ENCODE results near the gene XG. TPM values are rescaled to one million over a fixed set of nuclear protein-coding genes. Genes with fewer than 3 reads are reported as not detected.
"Not testable (repeated sequence)": the region's sequence is repeated elsewhere in the genome, so short reads cannot be mapped to it uniquely, and the experiment has no call there.

Gene XG
- total and polyA plus RNA-seq, 8 donors = 0.17 to 1.6 (median 0.41) TPM

- Histone ChIP-seq H3K4me3 (no peak overlapping the region), H3K36me3 (peaks cover 0 to 98% of the 10 kb centered on the region in 2 donors)
Observed at GRCh38 chrX:2719774-2720447, 31.9 kb upstream of the XG start.

GRCh38 chrX:2723286-2723879 lies 28.5 kb upstream of the XG start:
- intact Hi-C loops (cut with DNase I) = no loop called here
- TF ChIP-seq, protein P1, sequence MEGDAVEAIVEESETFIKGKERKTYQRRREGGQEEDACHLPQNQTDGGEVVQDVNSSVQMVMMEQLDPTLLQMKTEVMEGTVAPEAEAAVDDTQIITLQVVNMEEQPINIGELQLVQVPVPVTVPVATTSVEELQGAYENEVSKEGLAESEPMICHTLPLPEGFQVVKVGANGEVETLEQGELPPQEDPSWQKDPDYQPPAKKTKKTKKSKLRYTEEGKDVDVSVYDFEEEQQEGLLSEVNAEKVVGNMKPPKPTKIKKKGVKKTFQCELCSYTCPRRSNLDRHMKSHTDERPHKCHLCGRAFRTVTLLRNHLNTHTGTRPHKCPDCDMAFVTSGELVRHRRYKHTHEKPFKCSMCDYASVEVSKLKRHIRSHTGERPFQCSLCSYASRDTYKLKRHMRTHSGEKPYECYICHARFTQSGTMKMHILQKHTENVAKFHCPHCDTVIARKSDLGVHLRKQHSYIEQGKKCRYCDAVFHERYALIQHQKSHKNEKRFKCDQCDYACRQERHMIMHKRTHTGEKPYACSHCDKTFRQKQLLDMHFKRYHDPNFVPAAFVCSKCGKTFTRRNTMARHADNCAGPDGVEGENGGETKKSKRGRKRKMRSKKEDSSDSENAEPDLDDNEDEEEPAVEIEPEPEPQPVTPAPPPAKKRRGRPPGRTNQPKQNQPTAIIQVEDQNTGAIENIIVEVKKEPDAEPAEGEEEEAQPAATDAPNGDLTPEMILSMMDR (IDR thresholded peaks at IDR 0.05) = no peak
- H3K4me1 ChIP-seq = no peaks in the 10 kb centered on the region
- no peak overlapping the region for H3K4me3 ChIP-seq
- ATAC-seq (no peak), DNase-seq (no peak)
- no peaks in the 10 kb centered on the region for H3K27me3 ChIP-seq
- H3K27ac ChIP-seq = no peak overlapping the region
- H3K36me3 ChIP-seq = peaks cover 0 to 98% of the 10 kb centered on the region in 2 donors
- no peaks in the 10 kb centered on the region for H3K9me3 ChIP-seq

More at GRCh38 chrX:2719774-2720447, 31.9 kb upstream of the XG start:
- Histone ChIP-seq H3K9me3 (no peaks in the 10 kb centered on the region), H3K27me3 (no peaks in the 10 kb centered on the region), H3K4me1 (no peaks in the 10 kb centered on the region), H3K27ac (no peak overlapping the region)
- ATAC-seq (no peak), DNase-seq (no peak)
- TF ChIP-seq, protein P1 (IDR thresholded peaks at IDR 0.05) = no peak
- intact Hi-C loops (cut with DNase I) = no loop called here

DNA sequence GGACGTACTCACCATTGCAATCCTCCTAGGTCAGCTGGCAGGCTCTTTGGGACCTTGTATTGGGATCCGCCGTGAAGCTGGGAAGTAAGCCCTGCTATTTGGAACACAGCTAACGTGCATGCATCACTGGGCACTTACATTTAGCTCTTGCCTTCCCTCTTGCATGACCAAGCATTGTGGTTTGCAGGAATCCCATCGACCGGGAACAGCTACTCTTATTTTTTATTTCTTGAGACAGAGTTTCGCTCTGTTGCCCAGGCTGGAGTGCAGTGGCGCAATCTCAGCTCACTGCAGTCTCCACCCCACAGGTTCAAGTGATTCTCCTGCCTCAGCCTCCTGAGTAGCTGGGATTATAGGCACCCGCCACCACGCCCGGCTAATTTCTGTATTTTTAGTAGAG lies 24.6 kb upstream of the XG start:
- peaks cover 0 to 97% of the 10 kb centered on the region in 2 donors for H3K36me3 ChIP-seq
- H3K27me3 ChIP-seq; ATAC-seq; intact Hi-C loops (cut with DNase I); H3K9me3 ChIP-seq; H3K27ac ChIP-seq; H3K4me1 ChIP-seq; H3K4me3 ChIP-seq; DNase-seq: not testable (repeated sequence)

DNA sequence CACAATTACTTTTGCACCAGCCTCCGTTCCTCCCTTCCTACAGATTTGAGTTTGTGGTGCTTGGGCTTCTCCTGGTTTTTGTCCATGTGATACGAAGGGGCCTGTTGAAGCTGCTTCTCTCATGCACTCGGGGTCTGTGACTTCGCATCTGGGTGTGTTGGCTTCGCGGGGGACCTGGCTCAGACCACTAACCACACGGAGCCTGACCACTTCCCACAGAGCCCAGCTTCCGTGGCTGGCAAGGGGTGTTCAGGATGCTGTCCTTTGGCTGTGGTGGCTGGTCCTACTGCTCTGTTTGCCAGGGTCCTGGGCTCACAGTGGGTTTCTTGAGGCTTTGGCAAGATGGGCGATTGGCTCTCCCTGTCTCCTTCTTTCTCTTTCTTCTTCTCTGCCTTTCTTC lies 19.8 kb upstream of the XG start:
- TF ChIP-seq, protein P1 (IDR thresholded peaks at IDR 0.05) = no peak
- intact Hi-C loops (cut with DNase I) = no loop called here
- DNase-seq (no peak), ATAC-seq (no peak)
- no peaks in the 10 kb centered on the region for H3K9me3 ChIP-seq
- no peak overlapping the region for H3K27ac ChIP-seq
- no peaks in the 10 kb centered on the region for H3K27me3 ChIP-seq
- H3K4me1 ChIP-seq = no peaks in the 10 kb centered on the region
- peaks cover 0 to 83% of the 10 kb centered on the region in 2 donors for H3K36me3 ChIP-seq
- no peak overlapping the region for H3K4me3 ChIP-seq

DNA sequence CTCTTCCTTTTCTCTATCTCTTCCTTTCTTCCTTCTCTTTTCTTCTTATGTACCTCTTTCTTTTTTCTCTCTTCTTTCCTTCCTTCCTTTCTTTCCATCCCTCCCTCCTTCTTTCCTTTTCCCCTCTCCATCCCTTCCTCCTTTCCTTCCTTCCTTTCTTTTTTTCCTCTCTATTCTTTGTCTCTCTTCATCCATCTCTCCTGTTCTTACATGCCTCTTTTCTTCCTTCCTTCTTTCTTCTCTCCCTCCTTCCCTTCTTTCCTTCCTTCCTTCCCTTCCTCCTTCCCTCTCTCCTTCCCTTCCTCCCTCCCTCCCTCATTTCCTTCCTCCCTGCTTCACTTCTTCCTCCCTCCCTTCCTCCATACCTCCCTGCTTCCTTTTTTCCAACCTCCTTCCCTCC lies 19.2 kb upstream of the XG start:
- no peaks in the 10 kb centered on the region for H3K9me3 ChIP-seq
- no peak for DNase-seq
- H3K27me3 ChIP-seq = no peaks in the 10 kb centered on the region
- no peak for ATAC-seq
- intact Hi-C loops (cut with DNase I) = no loop called here
- H3K4me1 ChIP-seq = no peaks in the 10 kb centered on the region
- peaks cover 0 to 81% of the 10 kb centered on the region in 2 donors for H3K36me3 ChIP-seq
- H3K27ac ChIP-seq = no peak overlapping the region
- H3K4me3 ChIP-seq = no peak overlapping the region
- TF ChIP-seq, protein P1 (IDR thresholded peaks at IDR 0.05) = no peak
